Stimulated activated CD4-positive, alpha-beta T cell treated with anti-CD3 and anti-CD28 coated beads, Interleukin-12 subunit alpha, Interleukin-12 subunit beta, amount 100 ng/mL, for 24 hours (primary cell): ENCODE measurements around the gene LRRC34.
A peak's percentile ranks its signal among the peaks of the same experiment; 100 is the strongest.

Experiments
- DNase-seq, 2 experiments: peaks; one replicate each; pipeline ENCODE4 v3.0.0-alpha.2; 2020; ENCODE audit warnings: low read depth in 2 of 2

The LRRC34 gene

GRCh38 chr3:169764882-169765612 lies 47.7 kb downstream of the LRRC34 start, which contains the start of gene TERC:
Gene TERC, minus strand, starts transcription at chr3:169765060.
- peak; percentile 86 for DNase-seq

DNA sequence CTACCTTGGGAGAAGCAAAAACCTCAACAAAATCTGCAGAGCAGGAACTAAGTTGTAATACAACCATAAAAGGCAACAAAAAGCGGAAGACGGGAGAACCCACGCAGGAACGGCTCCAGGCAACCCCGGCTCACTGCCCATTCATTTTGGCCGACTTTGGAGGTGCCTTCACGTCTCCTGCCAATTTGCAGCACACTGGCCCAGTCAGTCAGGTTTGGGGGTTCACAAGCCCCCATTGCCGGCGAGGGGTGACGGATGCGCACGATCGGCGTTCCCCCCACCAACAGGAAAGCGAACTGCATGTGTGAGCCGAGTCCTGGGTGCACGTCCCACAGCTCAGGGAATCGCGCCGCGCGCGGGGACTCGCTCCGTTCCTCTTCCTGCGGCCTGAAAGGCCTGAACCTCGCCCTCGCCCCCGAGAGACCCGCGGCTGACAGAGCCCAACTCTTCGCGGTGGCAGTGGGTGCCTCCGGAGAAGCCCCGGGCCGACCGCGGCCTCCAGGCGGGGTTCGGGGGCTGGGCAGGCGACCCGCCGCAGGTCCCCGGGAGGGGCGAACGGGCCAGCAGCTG lies 48.3 kb downstream of the LRRC34 start:
- DNase-seq, result peak; percentile 36 to 57

DNA sequence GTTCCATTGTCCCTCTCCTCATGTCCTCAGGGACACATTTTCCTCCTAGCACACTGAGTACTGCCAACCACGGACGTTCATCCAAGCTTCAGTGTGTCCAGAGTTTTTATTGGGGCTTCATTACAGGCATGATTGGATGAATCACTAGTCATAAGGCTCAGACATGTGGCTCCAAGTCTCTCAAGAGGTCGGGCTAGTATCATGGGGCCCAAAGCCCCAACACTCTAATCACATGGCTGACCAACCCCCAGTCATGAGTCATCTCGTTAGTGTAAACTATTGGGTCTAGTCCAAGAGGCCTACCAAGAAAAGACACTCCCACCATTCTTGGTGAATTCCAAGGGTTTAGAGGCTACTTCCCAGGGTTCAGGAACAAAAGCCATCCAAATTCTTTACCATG lies 52.2 kb downstream of the LRRC34 start:
- DNase-seq, result no peak

DNA sequence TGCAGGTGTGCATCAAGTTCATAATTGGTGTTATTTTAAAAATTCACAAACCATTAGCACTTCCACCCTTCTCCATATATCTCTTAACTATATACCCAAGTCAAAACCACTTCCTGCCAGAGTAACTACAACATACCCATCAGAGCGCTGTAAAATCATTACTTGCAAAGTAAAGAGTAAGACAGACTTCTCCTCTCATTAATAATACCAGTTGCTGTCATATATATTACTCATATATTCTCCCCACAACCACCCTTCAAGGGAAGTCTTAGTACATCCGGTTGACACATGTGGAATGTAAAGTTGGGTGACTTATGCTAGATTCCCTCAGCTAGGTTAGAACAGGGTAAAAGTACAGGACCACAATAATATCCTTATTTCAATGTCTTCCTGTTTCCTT lies 53.4 kb downstream of the LRRC34 start:
- DNase-seq, result no peak

DNA sequence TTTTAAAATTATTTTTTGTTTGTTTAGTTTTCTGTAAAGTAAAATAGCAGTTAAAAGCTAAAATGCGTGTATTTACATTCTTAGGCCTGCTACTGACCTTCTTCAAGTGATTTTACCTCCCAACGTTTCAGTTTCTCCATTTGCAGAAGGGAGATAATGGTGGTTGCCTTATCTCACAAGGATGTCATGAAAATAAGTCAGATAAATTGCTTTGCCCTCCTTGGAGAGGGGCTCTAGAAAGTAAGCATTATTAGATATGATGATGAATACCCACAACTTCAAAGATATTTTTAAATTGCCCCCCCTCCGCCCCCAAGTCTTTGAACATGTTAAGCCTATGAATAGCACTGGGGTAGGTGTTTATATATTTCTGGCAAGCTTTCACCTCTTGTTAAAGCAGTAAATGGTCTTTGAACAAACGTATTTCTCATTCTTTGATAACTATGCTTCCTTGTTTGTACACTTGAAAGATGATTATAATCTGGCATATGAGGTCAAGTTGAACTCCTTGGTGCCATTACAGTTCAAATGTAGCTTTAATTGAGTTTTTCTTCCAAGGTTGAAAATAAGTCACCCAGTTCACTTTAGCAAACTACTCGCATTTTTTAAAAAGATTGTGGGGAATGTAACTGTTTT lies 54.2 kb downstream of the LRRC34 start:
- no peak for DNase-seq

DNA sequence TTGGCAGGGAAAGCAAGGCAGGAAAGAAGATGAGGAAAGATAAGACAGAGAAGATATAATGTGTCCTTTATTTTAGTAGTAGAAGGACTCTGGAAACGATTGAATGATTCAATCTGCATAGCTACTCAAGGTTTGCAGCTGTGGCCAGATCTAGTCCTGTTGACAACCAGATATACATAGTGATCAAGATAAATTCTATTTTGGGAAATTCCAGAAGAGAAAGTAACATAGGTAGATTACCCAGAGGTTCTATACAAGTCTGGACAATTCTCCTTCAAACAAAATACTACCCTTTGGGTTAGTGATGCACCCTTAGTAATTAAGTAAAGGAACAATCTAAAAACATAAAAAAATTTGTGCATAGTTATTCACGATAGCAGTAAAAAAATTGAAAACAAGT lies 57.2 kb downstream of the LRRC34 start:
- no peak for DNase-seq

- no peak for DNase-seq
Observed at GRCh38 chr3:169754711-169755110, 58.0 kb downstream of the LRRC34 start.

DNA sequence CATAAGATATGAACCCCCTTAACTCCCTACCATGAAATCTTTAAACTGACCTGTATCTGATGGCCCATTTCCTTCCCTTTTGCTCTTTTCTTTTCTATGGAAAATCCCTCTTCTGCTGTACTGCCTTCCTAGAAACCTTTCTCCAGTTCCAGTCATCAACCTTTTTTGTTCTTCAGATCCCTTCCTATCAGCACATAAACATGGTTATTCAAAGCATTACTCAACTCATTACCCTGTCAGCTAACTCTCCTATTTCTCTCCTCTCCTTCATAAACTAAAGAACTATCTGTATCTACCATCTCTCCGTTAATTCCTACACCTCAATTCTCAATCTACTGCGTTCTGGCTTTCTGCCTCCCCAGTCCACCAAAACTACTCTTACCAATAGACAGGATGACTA lies 60.8 kb downstream of the LRRC34 start:
- DNase-seq, result no peak

DNA sequence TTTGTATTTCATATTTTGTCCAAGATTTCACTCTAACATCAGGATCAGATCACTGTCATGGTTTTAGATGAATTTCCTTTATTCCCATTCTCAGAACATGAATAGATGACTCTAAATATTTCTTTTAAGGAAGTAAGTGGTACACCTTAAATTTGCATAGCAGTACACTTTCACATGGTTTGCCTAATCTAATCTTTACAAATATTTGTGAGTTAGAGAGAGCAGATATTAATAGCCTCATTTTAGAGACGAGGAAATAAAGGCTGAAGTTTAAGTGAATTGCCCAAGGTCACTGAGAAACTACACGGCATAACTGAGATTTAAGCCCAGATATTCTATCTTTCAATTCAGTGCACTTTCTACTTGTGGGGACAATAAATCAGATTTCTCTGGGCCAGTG lies 62.0 kb downstream of the LRRC34 start:
- DNase-seq, result no peak

GRCh38 chr3:169748670-169749069 lies 64.0 kb downstream of the LRRC34 start:
- DNase-seq, result no peak

DNA sequence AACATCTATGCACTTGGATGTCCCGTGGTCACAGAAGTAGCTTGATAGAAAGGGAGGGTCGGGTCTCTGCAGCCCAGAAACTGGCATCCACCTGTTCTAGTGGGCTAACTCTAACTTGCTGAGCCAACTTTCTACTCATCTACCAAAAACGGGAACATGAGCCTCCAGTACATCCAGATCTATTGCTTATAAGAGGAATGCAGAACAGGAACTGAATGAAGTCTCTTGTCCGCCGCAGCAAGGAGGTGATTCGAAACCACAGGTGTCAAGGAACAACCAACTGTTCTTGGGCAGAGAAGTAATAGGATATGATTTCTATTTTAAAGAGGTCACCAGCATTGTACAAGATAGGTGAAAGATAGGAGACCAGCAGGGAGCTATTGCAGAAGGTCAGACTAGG lies 65.8 kb downstream of the LRRC34 start:
- DNase-seq, result no peak

- DNase-seq, result no peak
Observed at GRCh38 chr3:169744366-169745054, 68.2 kb downstream of the LRRC34 start.
